ENCODE results near the gene ZNF362. TPM values are rescaled to one million over a fixed set of nuclear protein-coding genes. Genes with fewer than 3 reads are reported as not detected.

The ZNF362 gene
- total and polyA plus RNA-seq, 2 of the 13 experiments (the other 11 are each of a cell fraction or from before 2014, with no cell fraction given), result 8.3 to 14.2 TPM

- TF ChIP-seq ELK4 (CRISPR knock-in tag; IDR thresholded peaks at IDR 0.05; ENCODE audit: borderline replicate concordance) (no peak), JARID2 (CRISPR knock-in tag; IDR thresholded peaks at IDR 0.05; ENCODE audit: insufficient replicate concordance) (no peak), RBM22 (optimal IDR thresholded peaks at IDR 0.05; ENCODE audit: low read length) (peak; percentile 27), SRSF1 (optimal IDR thresholded peaks at IDR 0.05; ENCODE audit: low read depth, low read length) (peak; percentile 49), HOMEZ (CRISPR knock-in tag; IDR thresholded peaks at IDR 0.05; ENCODE audit: low read depth) (no peak), ZNF850 (CRISPR knock-in tag; conservative IDR thresholded peaks at IDR 0.05) (no peak), CHD4 (IDR thresholded peaks at IDR 0.05; ENCODE audit: borderline replicate concordance, low read length) (no peak), THAP9 (CRISPR knock-in tag; IDR thresholded peaks at IDR 0.05; ENCODE audit: borderline replicate concordance) (no peak), RFX3 (CRISPR knock-in tag; IDR thresholded peaks at IDR 0.05) (no peak), RAD51 (IDR thresholded peaks at IDR 0.05; ENCODE audit: borderline replicate concordance) (no peak), TEAD3 (CRISPR knock-in tag; optimal IDR thresholded peaks at IDR 0.05; ENCODE audit: borderline replicate concordance) (no peak), SNAPC4 (CRISPR knock-in tag; IDR thresholded peaks at IDR 0.05) (no peak), ZNF496 (CRISPR knock-in tag; IDR thresholded peaks at IDR 0.05; ENCODE audit: insufficient replicate concordance) (no peak), NFKB2 (CRISPR knock-in tag; IDR thresholded peaks at IDR 0.05; ENCODE audit: borderline replicate concordance) (peak; percentile 26; the same call in 1 of the 2 replicates), CENPT (CRISPR knock-in tag; IDR thresholded peaks at IDR 0.05; ENCODE audit: low read depth) (no peak), ZNF75D (CRISPR knock-in tag; IDR thresholded peaks at IDR 0.05; ENCODE audit: borderline replicate concordance) (no peak)
Measured at GRCh38 chr1:33255347-33256220, 708 bp upstream of the ZNF362 start (continued).

All from HepG2 (cell line).